ENCODE data around the gene PPTC7.
"Not testable (repeated sequence)": the region's sequence is repeated elsewhere in the genome, so short reads cannot be mapped to it uniquely, and the experiment has no call there.

The PPTC7 gene

GRCh38 chr12:110560048-110560447, 23.1 kb downstream of the PPTC7 start:
- H3K79me2 ChIP-seq (ENCODE audit: insufficient read depth, low read depth) = peaks cover 70% of the 10 kb centered on the region; the same call in 1 of the 2 replicates
- H3K36me3 ChIP-seq (ENCODE audit: insufficient read depth) = no peaks in the 10 kb centered on the region
- no peak overlapping the region for H3K4me2 ChIP-seq
- no peaks in the 10 kb centered on the region for H3K27me3 ChIP-seq (ENCODE audit: insufficient read depth, low read depth)
- no peak overlapping the region for H3K27ac ChIP-seq
- no peak for TF ChIP-seq CTCF (conservative IDR thresholded peaks at IDR 0.05; ENCODE audit: low read depth, low read length)
- H4K20me1 ChIP-seq (ENCODE audit: insufficient read depth) = 0 out of 2 replicates have a peak, but pooled peaks cover 8% of the 10 kb centered on the region
- no peak overlapping the region for H3K9ac ChIP-seq
- H3K4me3 ChIP-seq (IDR thresholded peaks at IDR 0.05; ENCODE audit: insufficient read depth, low read depth, low read length) = no peak overlapping the region
- peaks cover 11% of the 10 kb centered on the region for H3K4me1 ChIP-seq (ENCODE audit: low read depth, poor library complexity, severe bottlenecking)
- H2AFZ ChIP-seq (ENCODE audit: low read depth) = no peak overlapping the region

GRCh38 chr12:110558945-110559344, 24.2 kb downstream of the PPTC7 start:
- not testable (repeated sequence) for H2AFZ ChIP-seq (ENCODE audit: low read depth); H4K20me1 ChIP-seq (ENCODE audit: insufficient read depth); H3K9ac ChIP-seq; H3K27me3 ChIP-seq (ENCODE audit: insufficient read depth, low read depth); H3K4me3 ChIP-seq (IDR thresholded peaks at IDR 0.05; ENCODE audit: insufficient read depth, low read depth, low read length); H3K4me1 ChIP-seq (ENCODE audit: low read depth, poor library complexity, severe bottlenecking); H3K4me2 ChIP-seq; H3K27ac ChIP-seq; H3K36me3 ChIP-seq (ENCODE audit: insufficient read depth)
- H3K79me2 ChIP-seq (ENCODE audit: insufficient read depth, low read depth) = peaks cover 73% of the 10 kb centered on the region; the same call in 1 of the 2 replicates

GRCh38 chr12:110557300-110557699, 25.8 kb downstream of the PPTC7 start:
- H3K36me3 ChIP-seq (ENCODE audit: insufficient read depth) = no peaks in the 10 kb centered on the region
- no peak overlapping the region for H3K4me3 ChIP-seq (IDR thresholded peaks at IDR 0.05; ENCODE audit: insufficient read depth, low read depth, low read length)
- H3K27me3 ChIP-seq (ENCODE audit: insufficient read depth, low read depth) = no peaks in the 10 kb centered on the region
- no peak overlapping the region for H3K4me2 ChIP-seq
- no peak overlapping the region for H3K27ac ChIP-seq
- no peak overlapping the region for H3K9ac ChIP-seq
- no peaks in the 10 kb centered on the region for H4K20me1 ChIP-seq (ENCODE audit: insufficient read depth)
- no peak overlapping the region for H2AFZ ChIP-seq (ENCODE audit: low read depth)
- peaks cover 57% of the 10 kb centered on the region; the same call in 1 of the 2 replicates for H3K79me2 ChIP-seq (ENCODE audit: insufficient read depth, low read depth)
- H3K4me1 ChIP-seq (ENCODE audit: low read depth, poor library complexity, severe bottlenecking) = no peaks in the 10 kb centered on the region
- TF ChIP-seq CTCF (conservative IDR thresholded peaks at IDR 0.05; ENCODE audit: low read depth, low read length) = no peak

GRCh38 chr12:110556705-110557104, 26.4 kb downstream of the PPTC7 start:
- no peak overlapping the region for H3K4me2 ChIP-seq
- no peak overlapping the region for H3K27ac ChIP-seq
- no peak overlapping the region for H3K9ac ChIP-seq
- H2AFZ ChIP-seq (ENCODE audit: low read depth) = no peak overlapping the region
- H3K36me3 ChIP-seq (ENCODE audit: insufficient read depth) = no peaks in the 10 kb centered on the region
- no peaks in the 10 kb centered on the region for H3K4me1 ChIP-seq (ENCODE audit: low read depth, poor library complexity, severe bottlenecking)
- H4K20me1 ChIP-seq (ENCODE audit: insufficient read depth) = no peaks in the 10 kb centered on the region
- no peak for TF ChIP-seq CTCF (conservative IDR thresholded peaks at IDR 0.05; ENCODE audit: low read depth, low read length)
- H3K27me3 ChIP-seq (ENCODE audit: insufficient read depth, low read depth) = no peaks in the 10 kb centered on the region
- no peak overlapping the region for H3K4me3 ChIP-seq (IDR thresholded peaks at IDR 0.05; ENCODE audit: insufficient read depth, low read depth, low read length)
- H3K79me2 ChIP-seq (ENCODE audit: insufficient read depth, low read depth) = peaks cover 60% of the 10 kb centered on the region; the same call in 1 of the 2 replicates

GRCh38 chr12:110555577-110556406, 27.3 kb downstream of the PPTC7 start:
- Histone ChIP-seq H2AFZ (ENCODE audit: low read depth) (no peak overlapping the region), H3K36me3 (ENCODE audit: insufficient read depth) (no peaks in the 10 kb centered on the region), H3K4me3 (IDR thresholded peaks at IDR 0.05; ENCODE audit: insufficient read depth, low read depth, low read length) (no peak overlapping the region), H4K20me1 (ENCODE audit: insufficient read depth) (no peaks in the 10 kb centered on the region), H3K4me1 (ENCODE audit: low read depth, poor library complexity, severe bottlenecking) (peaks cover 2% of the 10 kb centered on the region), H3K79me2 (ENCODE audit: insufficient read depth, low read depth) (peaks cover 60% of the 10 kb centered on the region; the same call in 1 of the 2 replicates), H3K4me2 (no peak overlapping the region), H3K9ac (no peak overlapping the region), H3K27ac (no peak overlapping the region), H3K27me3 (ENCODE audit: insufficient read depth, low read depth) (no peaks in the 10 kb centered on the region)
- TF ChIP-seq CTCF (conservative IDR thresholded peaks at IDR 0.05; ENCODE audit: low read depth, low read length) = no peak

All from KMS-11 (cell line).